ENCODE data around the gene KCNQ5.

The KCNQ5 gene

DNA sequence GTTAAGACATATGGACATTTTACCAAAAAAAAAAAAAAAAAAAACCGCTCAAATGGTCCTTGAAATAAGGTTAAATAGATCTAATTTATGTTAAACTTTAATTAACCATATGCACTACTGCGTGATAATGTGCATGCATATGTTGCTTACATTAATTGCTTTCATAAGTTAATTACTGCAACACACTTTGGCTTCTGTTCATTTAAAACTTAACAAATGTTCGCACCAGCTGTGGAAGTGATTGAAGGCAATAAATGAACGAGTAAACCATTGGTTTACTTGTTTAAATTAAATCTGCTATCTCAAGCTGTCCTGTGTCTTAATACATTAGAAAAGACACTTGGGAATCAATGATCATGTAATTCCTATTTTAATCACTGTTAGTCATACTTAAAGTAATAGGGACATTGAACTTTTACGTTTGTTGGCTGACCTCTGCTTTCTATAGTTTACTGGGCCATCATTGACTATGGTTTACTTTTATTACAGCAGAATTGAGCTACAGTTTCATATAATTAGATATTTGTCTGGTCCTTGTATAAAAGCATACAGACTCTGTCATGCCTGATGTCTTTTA, 308.8 kb downstream of the KCNQ5 start (continued):
- TF ChIP-seq, protein P1, sequence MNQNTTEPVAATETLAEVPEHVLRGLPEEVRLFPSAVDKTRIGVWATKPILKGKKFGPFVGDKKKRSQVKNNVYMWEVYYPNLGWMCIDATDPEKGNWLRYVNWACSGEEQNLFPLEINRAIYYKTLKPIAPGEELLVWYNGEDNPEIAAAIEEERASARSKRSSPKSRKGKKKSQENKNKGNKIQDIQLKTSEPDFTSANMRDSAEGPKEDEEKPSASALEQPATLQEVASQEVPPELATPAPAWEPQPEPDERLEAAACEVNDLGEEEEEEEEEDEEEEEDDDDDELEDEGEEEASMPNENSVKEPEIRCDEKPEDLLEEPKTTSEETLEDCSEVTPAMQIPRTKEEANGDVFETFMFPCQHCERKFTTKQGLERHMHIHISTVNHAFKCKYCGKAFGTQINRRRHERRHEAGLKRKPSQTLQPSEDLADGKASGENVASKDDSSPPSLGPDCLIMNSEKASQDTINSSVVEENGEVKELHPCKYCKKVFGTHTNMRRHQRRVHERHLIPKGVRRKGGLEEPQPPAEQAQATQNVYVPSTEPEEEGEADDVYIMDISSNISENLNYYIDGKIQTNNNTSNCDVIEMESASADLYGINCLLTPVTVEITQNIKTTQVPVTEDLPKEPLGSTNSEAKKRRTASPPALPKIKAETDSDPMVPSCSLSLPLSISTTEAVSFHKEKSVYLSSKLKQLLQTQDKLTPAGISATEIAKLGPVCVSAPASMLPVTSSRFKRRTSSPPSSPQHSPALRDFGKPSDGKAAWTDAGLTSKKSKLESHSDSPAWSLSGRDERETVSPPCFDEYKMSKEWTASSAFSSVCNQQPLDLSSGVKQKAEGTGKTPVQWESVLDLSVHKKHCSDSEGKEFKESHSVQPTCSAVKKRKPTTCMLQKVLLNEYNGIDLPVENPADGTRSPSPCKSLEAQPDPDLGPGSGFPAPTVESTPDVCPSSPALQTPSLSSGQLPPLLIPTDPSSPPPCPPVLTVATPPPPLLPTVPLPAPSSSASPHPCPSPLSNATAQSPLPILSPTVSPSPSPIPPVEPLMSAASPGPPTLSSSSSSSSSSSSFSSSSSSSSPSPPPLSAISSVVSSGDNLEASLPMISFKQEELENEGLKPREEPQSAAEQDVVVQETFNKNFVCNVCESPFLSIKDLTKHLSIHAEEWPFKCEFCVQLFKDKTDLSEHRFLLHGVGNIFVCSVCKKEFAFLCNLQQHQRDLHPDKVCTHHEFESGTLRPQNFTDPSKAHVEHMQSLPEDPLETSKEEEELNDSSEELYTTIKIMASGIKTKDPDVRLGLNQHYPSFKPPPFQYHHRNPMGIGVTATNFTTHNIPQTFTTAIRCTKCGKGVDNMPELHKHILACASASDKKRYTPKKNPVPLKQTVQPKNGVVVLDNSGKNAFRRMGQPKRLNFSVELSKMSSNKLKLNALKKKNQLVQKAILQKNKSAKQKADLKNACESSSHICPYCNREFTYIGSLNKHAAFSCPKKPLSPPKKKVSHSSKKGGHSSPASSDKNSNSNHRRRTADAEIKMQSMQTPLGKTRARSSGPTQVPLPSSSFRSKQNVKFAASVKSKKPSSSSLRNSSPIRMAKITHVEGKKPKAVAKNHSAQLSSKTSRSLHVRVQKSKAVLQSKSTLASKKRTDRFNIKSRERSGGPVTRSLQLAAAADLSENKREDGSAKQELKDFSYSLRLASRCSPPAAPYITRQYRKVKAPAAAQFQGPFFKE (tag by site-specific recombination; IDR thresholded peaks at IDR 0.05; ENCODE audit: borderline replicate concordance), result no peak
- TF ChIP-seq ZNF121 (tag by site-specific recombination; IDR thresholded peaks at IDR 0.05) (no peak), ZNF837 (tag by site-specific recombination; IDR thresholded peaks at IDR 0.05) (no peak), ZNF488 (tag by site-specific recombination; IDR thresholded peaks at IDR 0.05) (no peak), KLF10 (tag by site-specific recombination; IDR thresholded peaks at IDR 0.05) (no peak), ZNF521 (tag by site-specific recombination; IDR thresholded peaks at IDR 0.05) (no peak), ZNF133 (tag by site-specific recombination; IDR thresholded peaks at IDR 0.05) (peak; percentile 89), ZNF639 (tag by site-specific recombination; IDR thresholded peaks at IDR 0.05) (no peak), ZNF670 (tag by site-specific recombination; IDR thresholded peaks at IDR 0.05; ENCODE audit: low read depth) (no peak)
- TF ChIP-seq, protein P2, sequence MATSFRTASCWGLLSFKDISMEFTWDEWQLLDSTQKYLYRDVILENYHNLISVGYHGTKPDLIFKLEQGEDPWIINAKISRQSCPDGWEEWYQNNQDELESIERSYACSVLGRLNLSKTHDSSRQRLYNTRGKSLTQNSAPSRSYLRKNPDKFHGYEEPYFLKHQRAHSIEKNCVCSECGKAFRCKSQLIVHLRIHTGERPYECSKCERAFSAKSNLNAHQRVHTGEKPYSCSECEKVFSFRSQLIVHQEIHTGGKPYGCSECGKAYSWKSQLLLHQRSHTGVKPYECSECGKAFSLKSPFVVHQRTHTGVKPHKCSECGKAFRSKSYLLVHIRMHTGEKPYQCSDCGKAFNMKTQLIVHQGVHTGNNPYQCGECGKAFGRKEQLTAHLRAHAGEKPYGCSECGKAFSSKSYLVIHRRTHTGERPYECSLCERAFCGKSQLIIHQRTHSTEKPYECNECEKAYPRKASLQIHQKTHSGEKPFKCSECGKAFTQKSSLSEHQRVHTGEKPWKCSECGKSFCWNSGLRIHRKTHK (tag by site-specific recombination; IDR thresholded peaks at IDR 0.05), result no peak

DNA sequence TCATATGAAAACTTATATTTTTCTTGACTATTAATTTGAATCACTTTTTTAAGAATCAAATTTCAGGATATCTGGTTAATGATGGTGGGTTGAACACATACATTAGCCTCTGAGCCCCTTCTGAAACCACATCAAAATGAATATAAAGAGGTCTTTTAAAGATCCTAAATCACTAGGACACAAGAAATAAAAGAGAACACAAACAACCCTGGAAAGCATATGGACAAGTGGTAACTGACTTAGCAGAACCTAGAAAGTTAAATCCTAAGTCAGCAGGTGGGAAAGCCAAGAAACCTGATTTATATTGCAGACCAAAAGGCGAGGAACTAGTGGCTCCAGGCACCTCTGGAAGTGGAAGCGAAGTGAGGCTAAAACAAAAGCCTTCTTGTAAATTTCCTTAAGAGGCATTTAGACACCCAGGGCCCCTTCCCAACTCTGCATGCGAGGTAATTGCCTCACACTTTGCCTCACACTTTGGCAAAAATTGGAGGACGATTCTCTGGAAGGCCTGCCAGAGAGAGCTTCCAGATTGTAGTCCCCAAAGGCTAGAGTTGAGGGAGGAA, 309.5 kb downstream of the KCNQ5 start:
- POLR2A ChIA-PET, result no interaction called here
- Histone ChIP-seq H3K9me3 (ENCODE audit: control insufficient read depth, insufficient read depth, low read depth, low read length) (no peaks in the 10 kb centered on the region), H3K27ac (ENCODE audit: extremely low read depth, low read depth, low read length) (no peak overlapping the region), H3K4me3 (ENCODE audit: low read depth, low read length) (no peak overlapping the region), H3K4me1 (ENCODE audit: control insufficient read depth, insufficient read depth, low read length) (no peaks in the 10 kb centered on the region), H3K36me3 (ENCODE audit: control insufficient read depth in 2 of 2, insufficient read depth in 1 of 2, low read length in 2 of 2) (no peaks in the 10 kb centered on the region)
- CTCF ChIA-PET, result interaction anchor here (0.5 to 3.0 kb wide), 3 partner anchors 199 to 853 kb away, joined by 3 to 13 read pairs (median 10); no protein-coding TSS in a partner anchor
- no peak for TF ChIP-seq TSHZ1 (tag by site-specific recombination; IDR thresholded peaks at IDR 0.05; ENCODE audit: borderline replicate concordance)
- TF ChIP-seq, protein P3, sequence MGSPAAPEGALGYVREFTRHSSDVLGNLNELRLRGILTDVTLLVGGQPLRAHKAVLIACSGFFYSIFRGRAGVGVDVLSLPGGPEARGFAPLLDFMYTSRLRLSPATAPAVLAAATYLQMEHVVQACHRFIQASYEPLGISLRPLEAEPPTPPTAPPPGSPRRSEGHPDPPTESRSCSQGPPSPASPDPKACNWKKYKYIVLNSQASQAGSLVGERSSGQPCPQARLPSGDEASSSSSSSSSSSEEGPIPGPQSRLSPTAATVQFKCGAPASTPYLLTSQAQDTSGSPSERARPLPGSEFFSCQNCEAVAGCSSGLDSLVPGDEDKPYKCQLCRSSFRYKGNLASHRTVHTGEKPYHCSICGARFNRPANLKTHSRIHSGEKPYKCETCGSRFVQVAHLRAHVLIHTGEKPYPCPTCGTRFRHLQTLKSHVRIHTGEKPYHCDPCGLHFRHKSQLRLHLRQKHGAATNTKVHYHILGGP (tag by site-specific recombination; IDR thresholded peaks at IDR 0.05), result peak; percentile 94

All from HEK293 (cell line).